Fibroblast of lung (primary cell): ENCODE data around the gene PCSK4. TPM values are rescaled to one million over a fixed set of nuclear protein-coding genes. Genes with fewer than 3 reads are reported as not detected.

ENCODE experiments used
- DNase-seq, 2 donors: peaks; one replicate each; pipeline versions ENCODE4 v3.0.0 to v3.0.0-alpha.2; 2010; ENCODE audit warnings: low read depth in 2 of 2
- H2AFZ ChIP-seq: 2 replicates; pipeline ENCODE4 v1.5.1; 2012; ENCODE audit warnings: low read length, control low read depth, inconsistent platforms
- H3K27ac ChIP-seq: 2 replicates; pipeline ENCODE4 v1.5.1; 2011; ENCODE audit warnings: low read length, control low read depth; ENCODE audit not compliant: insufficient read depth
- H3K27me3 ChIP-seq: 2 replicates; pipeline ENCODE4 v1.5.1; 2011; ENCODE audit warnings: mild to moderate bottlenecking, low read length; ENCODE audit not compliant: control insufficient read depth, insufficient read depth
- H3K36me3 ChIP-seq: 2 replicates; pipeline ENCODE4 v1.5.1; 2011; ENCODE audit warnings: low read length; ENCODE audit not compliant: control insufficient read depth, insufficient read depth
- H3K4me1 ChIP-seq: 2 replicates; pipeline ENCODE4 v1.5.1; 2011; ENCODE audit warnings: low read length; ENCODE audit not compliant: control insufficient read depth, insufficient read depth; ENCODE audit errors: extremely low read depth
- H3K4me2 ChIP-seq: 2 replicates; pipeline ENCODE4 v1.5.1; 2011; ENCODE audit warnings: low read length, control low read depth; ENCODE audit not compliant: insufficient read depth; ENCODE audit errors: extremely low read depth
- H3K4me3 ChIP-seq, 4 experiments: fragments of 200-600 bp in 1 of 4; sonication (generic) in 1 of 4; replicated peaks in 1 of 4; 2 replicates each; pipeline ENCODE4 v1.5.1; 2011 to 2016; ENCODE audit warnings: low read length in 4 of 4, low read depth in 3 of 4, mild to moderate bottlenecking in 3 of 4, control low read depth in 2 of 4, inconsistent platforms in 1 of 4, mixed read lengths in 1 of 4; ENCODE audit not compliant: insufficient read depth in 1 of 4; ENCODE audit errors: control extremely low read depth in 1 of 4
- H3K79me2 ChIP-seq: 2 replicates; pipeline ENCODE4 v1.5.1; 2012; ENCODE audit warnings: mild to moderate bottlenecking, low read length, inconsistent platforms; ENCODE audit not compliant: control insufficient read depth, insufficient read depth
- H3K9ac ChIP-seq: 2 replicates; pipeline ENCODE4 v1.5.1; 2011; ENCODE audit warnings: mild to moderate bottlenecking, low read length, control low read depth; ENCODE audit not compliant: insufficient read depth
- H3K9me3 ChIP-seq: 2 replicates; pipeline ENCODE4 v1.5.1; 2012; ENCODE audit warnings: low read depth, low read length; ENCODE audit not compliant: control insufficient read depth, insufficient read depth
- H4K20me1 ChIP-seq: 2 replicates; pipeline ENCODE4 v1.5.1; 2011; ENCODE audit warnings: low read length; ENCODE audit not compliant: control insufficient read depth, insufficient read depth; ENCODE audit errors: extremely low read depth
- CTCF ChIP-seq, 2 donors: IDR thresholded peaks in 1 of 2; conservative IDR thresholded peaks in 1 of 2; 1 replicate in 1 of 2; 2 replicates in 1 of 2; pipeline ENCODE4 v1.5.1; 2011 to 2012; ENCODE audit warnings: low read length in 2 of 2, control low read depth in 1 of 2, inconsistent platforms in 1 of 2, low read depth in 1 of 2, mild to moderate bottlenecking in 1 of 2
- EZH2 ChIP-seq: IDR thresholded peaks from 2 replicates; pipeline ENCODE4 v1.5.1; 2012; ENCODE audit warnings: low read length, control low read depth, mild to moderate bottlenecking; ENCODE audit errors: missing control alignments
- polyA plus RNA-seq, 2 donors: library from polyadenylated mRNA; depleted of rRNA in 1 of 2; stranded (reverse) in 1 of 2; unstranded in 1 of 2; fragments of >200 nt; gene quantifications; 2 replicates each; pipeline ENCODE4 v1.2.1, GENCODE V29; 2011 to 2012; ENCODE audit warnings: missing spikeins in 1 of 2
- total RNA-seq: library from RNA; depleted of rRNA; stranded (reverse); fragments of >200 nt; gene quantifications from 2 replicates; pipeline ENCODE4 v1.2.1, GENCODE V29; 2014

The PCSK4 gene
- total and polyA plus RNA-seq, 2 donors (not counting 1 experiment from before 2014, with no cell fraction given) = 0.28 to 3.5 TPM

DNA sequence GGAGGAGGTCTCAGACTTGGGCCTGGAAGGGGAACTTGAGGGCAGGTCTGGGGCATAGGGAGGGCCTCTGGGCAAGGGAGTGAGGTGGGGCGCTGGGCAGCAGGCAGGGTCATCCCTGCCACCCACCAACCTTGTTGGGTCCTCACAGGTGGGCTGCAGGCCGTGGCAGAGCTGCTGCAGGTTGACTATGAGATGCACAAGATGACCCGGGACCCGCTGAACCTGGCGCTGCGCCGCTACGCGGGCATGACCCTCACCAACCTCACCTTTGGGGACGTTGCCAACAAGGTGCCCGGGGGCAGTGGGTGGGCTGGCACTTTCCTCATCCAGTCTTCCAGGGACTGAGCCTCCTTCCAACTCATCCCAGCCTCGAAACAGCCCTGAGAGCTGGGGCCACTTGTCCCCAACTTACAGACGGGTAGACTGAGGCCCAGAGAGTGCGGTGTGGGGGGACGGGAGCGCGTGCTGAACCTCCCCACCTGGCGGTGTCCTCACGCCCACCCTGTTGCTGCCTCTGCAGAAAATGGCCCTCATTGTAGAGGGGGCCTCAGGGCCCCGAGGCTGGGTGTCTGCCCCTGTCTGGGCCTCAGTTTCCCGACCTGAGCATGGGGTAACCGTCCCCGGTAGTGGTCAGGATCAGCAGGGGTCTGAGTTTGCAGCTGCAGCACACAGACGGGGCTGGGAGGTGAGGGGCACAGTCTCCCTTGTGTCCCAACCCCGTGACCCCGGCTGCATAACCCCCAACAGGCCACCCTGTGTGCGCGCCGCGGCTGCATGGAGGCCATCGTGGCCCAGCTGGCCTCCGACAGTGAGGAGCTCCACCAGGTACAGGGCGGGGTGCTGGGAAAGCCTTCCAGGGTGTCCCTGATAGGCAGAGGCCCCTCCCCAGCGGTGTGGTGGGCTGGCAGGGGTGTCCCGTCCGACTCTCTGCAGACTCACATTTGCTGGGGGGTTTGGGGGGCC, 29.8 kb downstream of the PCSK4 start:
- no peaks in the 10 kb centered on the region for H3K79me2 ChIP-seq
- H3K36me3 ChIP-seq = no peaks in the 10 kb centered on the region
- no peak for DNase-seq
- H3K9me3 ChIP-seq = no peaks in the 10 kb centered on the region
- no peak overlapping the region for H3K4me3 ChIP-seq
- H3K9ac ChIP-seq = no peak overlapping the region
- H3K27me3 ChIP-seq = peaks cover 7% of the 10 kb centered on the region
- no peaks in the 10 kb centered on the region for H4K20me1 ChIP-seq
- H3K4me2 ChIP-seq = no peak overlapping the region
- no peak overlapping the region for H2AFZ ChIP-seq
- no peak overlapping the region for H3K27ac ChIP-seq
- no peak for TF ChIP-seq CTCF (conservative IDR thresholded peaks at IDR 0.05 in 1 of 2, IDR thresholded peaks at IDR 0.05 in 1 of 2; ENCODE audit: low read depth in 1 of 2, low read length in 2 of 2)
- no peak for TF ChIP-seq EZH2
- H3K4me1 ChIP-seq = no peaks in the 10 kb centered on the region

- H3K9ac ChIP-seq = no peak overlapping the region
Observed at GRCh38 chr19:1459479-1459878, 30.7 kb downstream of the PCSK4 start.

More at GRCh38 chr19:1459479-1459878, 30.7 kb downstream of the PCSK4 start:
- Histone ChIP-seq H4K20me1 (no peaks in the 10 kb centered on the region), H3K4me2 (no peak overlapping the region), H3K27me3 (peaks cover 11% of the 10 kb centered on the region), H3K36me3 (no peaks in the 10 kb centered on the region), H3K9me3 (no peaks in the 10 kb centered on the region), H2AFZ (no peak overlapping the region), H3K27ac (no peak overlapping the region), H3K4me1 (no peaks in the 10 kb centered on the region), H3K4me3 (no peak overlapping the region), H3K79me2 (no peaks in the 10 kb centered on the region)
- TF ChIP-seq EZH2 = no peak
- no peak for TF ChIP-seq CTCF (conservative IDR thresholded peaks at IDR 0.05 in 1 of 2, IDR thresholded peaks at IDR 0.05 in 1 of 2; ENCODE audit: low read depth in 1 of 2, low read length in 2 of 2)
- no peak for DNase-seq
